ENCODE measurements around the gene STX3.
"Not testable (repeated sequence)": the region's sequence is repeated elsewhere in the genome, so short reads cannot be mapped to it uniquely, and the experiment has no call there.

The STX3 gene

DNA sequence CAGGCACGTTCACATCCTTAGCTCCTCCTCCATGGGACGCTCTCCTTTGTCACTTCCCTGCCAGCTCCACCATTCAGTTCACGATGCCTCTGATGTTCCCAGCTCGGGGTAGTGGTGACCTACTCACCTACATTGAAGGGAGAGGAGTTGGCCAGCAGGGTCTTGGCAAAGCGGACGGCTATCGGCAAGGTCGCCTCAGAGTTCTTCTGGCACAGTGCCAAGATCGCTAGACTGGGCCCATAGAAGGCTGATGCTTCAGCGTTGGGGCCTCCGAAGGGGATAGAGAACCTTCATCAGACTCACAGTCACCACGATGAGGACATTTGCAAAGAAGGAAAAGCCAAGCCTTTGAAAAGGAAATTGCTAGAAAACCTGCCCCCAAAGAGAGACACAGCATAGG is 87.1 kb downstream of the STX3 start:
- DNase-seq (ENCODE audit: low read depth) = no peak

DNA sequence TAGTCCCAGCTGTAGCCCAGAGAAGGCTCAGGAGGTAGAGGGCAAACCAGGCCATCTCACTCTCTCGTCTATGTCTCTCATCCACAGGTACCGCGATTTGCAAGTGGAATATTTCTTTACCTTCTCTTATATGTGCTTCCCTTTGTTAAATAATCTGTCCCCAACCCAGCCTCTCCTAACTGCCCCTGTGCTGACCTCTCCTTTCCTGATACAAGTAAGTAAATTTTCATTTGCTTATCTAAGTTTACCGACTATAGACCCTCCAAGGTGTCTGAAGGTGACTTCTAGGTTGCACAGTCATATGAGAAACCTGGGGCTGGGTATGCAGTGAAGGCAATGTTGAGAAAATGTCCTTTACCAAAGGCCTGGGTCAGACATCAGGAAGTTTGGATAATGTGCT is 90.2 kb downstream of the STX3 start, which contains the start of gene CBLIF:
Gene CBLIF (minus strand): TSS at position 101 of the 400 bp plus-strand sequence. CDS start 46 bp downstream, at position 55.
- no peak for DNase-seq (ENCODE audit: low read depth)

GRCh38 chr11:59846556-59846955 is 91.4 kb downstream of the STX3 start:
- DNase-seq (ENCODE audit: low read depth) = no peak

- no peak for DNase-seq (ENCODE audit: low read depth)
These were observed 92.5 kb downstream of the STX3 start for GRCh38 chr11:59847626-59848025.

DNA sequence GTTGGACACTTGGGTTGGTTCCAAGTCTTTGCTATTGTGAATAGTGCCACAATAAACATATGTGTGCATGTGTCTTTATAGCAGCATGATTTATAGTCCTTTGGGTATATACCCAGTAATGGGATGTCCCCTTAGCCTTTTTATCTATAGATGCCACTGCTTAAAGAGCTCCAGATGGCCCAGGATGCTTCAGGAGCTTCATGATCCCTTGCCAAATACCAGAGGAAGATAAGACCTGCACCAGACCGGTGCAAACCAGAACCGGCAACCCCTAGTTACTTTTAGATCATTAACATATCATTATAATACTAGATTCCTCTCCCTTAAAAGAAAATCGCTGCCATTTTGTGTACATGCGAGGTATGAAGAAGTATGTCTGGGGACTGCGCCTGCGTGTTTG is 93.3 kb downstream of the STX3 start:
- not testable (repeated sequence) for DNase-seq (ENCODE audit: low read depth)

GRCh38 chr11:59849129-59849528 is 94.0 kb downstream of the STX3 start:
- DNase-seq (ENCODE audit: low read depth) = no peak

- DNase-seq (ENCODE audit: low read depth) = not testable (repeated sequence)
These were observed 94.4 kb downstream of the STX3 start for GRCh38 chr11:59849551-59849950.

DNA sequence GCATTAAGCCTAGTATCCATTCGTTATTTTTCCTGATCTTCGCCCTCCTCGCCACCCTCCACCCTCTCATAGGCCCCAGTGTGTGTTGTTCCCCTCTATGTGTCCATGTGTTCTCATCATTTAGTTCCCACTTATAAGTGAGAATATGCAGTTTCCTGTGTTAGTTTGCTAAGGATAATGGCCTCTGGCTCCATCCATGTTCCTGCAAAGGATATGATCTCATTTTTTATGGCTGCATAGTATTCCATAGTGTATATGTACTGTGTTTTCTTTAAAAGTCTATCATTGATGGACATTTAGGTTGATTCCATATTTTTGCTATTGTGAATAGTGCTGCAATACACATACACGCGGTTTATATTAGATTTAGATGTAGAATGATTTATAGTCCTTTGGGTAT is 96.2 kb downstream of the STX3 start:
- not testable (repeated sequence) for DNase-seq (ENCODE audit: low read depth)

GRCh38 chr11:59854871-59855270 is 99.7 kb downstream of the STX3 start:
- DNase-seq (ENCODE audit: low read depth) = no peak

All from activated T-cell treated with anti-CD3 and anti-CD28 coated beads for 24 hours (primary cell).